Measurements from ENCODE around the gene RASSF1. TPM values are rescaled to one million over a fixed set of nuclear protein-coding genes. Genes with fewer than 3 reads are reported as not detected.

RASSF1 gene
- total and polyA plus RNA-seq, 2 donors (not counting 3 experiments of a cell fraction or from before 2014, with no cell fraction given), result 31.9 to 59.7 TPM

GRCh38 chr3:50373146-50374051 is 32.8 kb upstream of the RASSF1 start:
- CTCF ChIA-PET, result interaction anchor here (1.3 kb wide), 1 partner anchor 169 kb away, joined by 3 read pairs; no protein-coding TSS in a partner anchor
- Histone ChIP-seq H4K20me1 (replicated peaks; ENCODE audit: control insufficient read depth, extremely low read depth, insufficient read depth, low read length) (no peaks in the 10 kb centered on the region), H3K9me3 (replicated peaks; ENCODE audit: control insufficient read depth, insufficient read depth, low read length) (no peaks in the 10 kb centered on the region), H3K79me2 (ENCODE audit: control insufficient read depth, insufficient read depth, low read length) (no peaks in the 10 kb centered on the region), H3K27ac (ENCODE audit: insufficient read depth, low read depth, low read length) (no peak overlapping the region), H2AFZ (ENCODE audit: low read depth, low read length) (no peak overlapping the region), H3K4me1 (ENCODE audit: control insufficient read depth, extremely low read depth, insufficient read depth, low read length) (no peaks in the 10 kb centered on the region), H3K9me1 (replicated peaks; ENCODE audit: control insufficient read depth, extremely low read depth, insufficient read depth, low read length) (no peaks in the 10 kb centered on the region), H3K4me2 (ENCODE audit: insufficient read depth, low read length) (no peak overlapping the region), H3K9ac (replicated peaks; ENCODE audit: extremely low read depth, insufficient read depth, low read length) (no peak overlapping the region), H3K4me3 (replicated peaks in 1 of 3; ENCODE audit: insufficient read depth in 1 of 3, low read depth in 1 of 3, low read length in 3 of 3) (no peak overlapping the region), H3K36me3 (ENCODE audit: control insufficient read depth in 2 of 2, extremely low read depth in 1 of 2, insufficient read depth in 2 of 2, low read length in 2 of 2) (no peaks in the 10 kb centered on the region), H3K27me3 (ENCODE audit: control insufficient read depth in 2 of 2, insufficient read depth in 2 of 2, low read length in 2 of 2) (peaks cover 0 to 2% of the 10 kb centered on the region in 2 experiments)
- BruUV-seq (replicated peaks), result no TSS peak
- dilution Hi-C loops (cut with MboI; ENCODE audit: extremely low pct_ligation_motif_present, low sequenced_read_pairs) (no loop called here), intact Hi-C loops (cut with micrococcal nuclease) (no loop called here)
- FAIRE-seq (no peak), DNase-seq (ENCODE audit: low read depth, low spot score) (no peak)
- TF ChIP-seq CTCF (IDR thresholded peaks at IDR 0.05; ENCODE audit: extremely low read depth in 1 of 2, insufficient read depth in 1 of 2, low read depth in 1 of 2, low read length in 2 of 2) (no peak), EZH2 (IDR thresholded peaks at IDR 0.05; ENCODE audit: borderline replicate concordance, low read depth, low read length, severe bottlenecking) (no peak), GATA2 (IDR thresholded peaks at IDR 0.05; ENCODE audit: insufficient read depth, insufficient read length, low read depth, low read length) (no peak), MAX (IDR thresholded peaks at IDR 0.05; ENCODE audit: insufficient read depth, insufficient read length) (no peak)
- POLR2A ChIA-PET, result no interaction called here

Data from endothelial cell of umbilical vein (primary cell).